ENCODE data around the gene SLC19A2. TPM values are rescaled to one million over a fixed set of nuclear protein-coding genes. Genes with fewer than 3 reads are reported as not detected.

The SLC19A2 gene
- total and polyA plus RNA-seq, 3 experiments from 2014 or later: 0.62 to 9.3 (median 8.3) TPM

GRCh38 chr1:169466259-169467230, 19.2 kb downstream of the SLC19A2 start:
- Mint-ChIP-seq H3K4me3 (no peak overlapping the region), H3K9me3 (no peaks in the 10 kb centered on the region), H3K4me1 (peaks cover 0 to under 1% (median 0%) of the 10 kb centered on the region in 3 donors), H3K27ac (no peak overlapping the region), H3K36me3 (peaks cover 0 to 11% (median 6%) of the 10 kb centered on the region in 3 donors), H3K27me3 (no peaks in the 10 kb centered on the region)
- peak in 1 of 5 donors; percentile 7 for DNase-seq
- Histone ChIP-seq H3K4me1 (ENCODE audit: insufficient read depth, low read length) (no peaks in the 10 kb centered on the region), H3K4me3 (ENCODE audit: low read length) (no peak overlapping the region), H3K27ac (ENCODE audit: low read depth, low read length) (no peak overlapping the region), H3K9me3 (ENCODE audit: low read length) (no peaks in the 10 kb centered on the region), H3K36me3 (ENCODE audit: insufficient read depth, low read length) (no peaks in the 10 kb centered on the region), H3K27me3 (ENCODE audit: insufficient read depth, low read length, poor library complexity, severe bottlenecking) (no peaks in the 10 kb centered on the region)
- CTCF ChIA-PET: interaction anchor here (0.8 kb wide), 1 partner anchor 80 kb away, joined by 3 read pairs; no protein-coding TSS in a partner anchor
- POLR2A ChIA-PET: no interaction called here

GRCh38 chr1:169465281-169465680, 20.5 kb downstream of the SLC19A2 start:
- no peak overlapping the region for H3K27ac Mint-ChIP-seq
- CTCF ChIA-PET: no interaction called here

GRCh38 chr1:169462385-169462784, 23.4 kb downstream of the SLC19A2 start:
- POLR2A ChIA-PET: no interaction called here
- CTCF ChIA-PET: no interaction called here
- H3K4me3 Mint-ChIP-seq: no peak overlapping the region
- no peak overlapping the region for H3K4me3 ChIP-seq (ENCODE audit: low read length)
- H3K36me3 Mint-ChIP-seq: peaks cover 0 to 3% (median 1%) of the 10 kb centered on the region in 3 donors
- H3K27me3 ChIP-seq (ENCODE audit: insufficient read depth, low read length, poor library complexity, severe bottlenecking): peaks cover 3% of the 10 kb centered on the region
- H3K4me1 ChIP-seq (ENCODE audit: insufficient read depth, low read length): no peaks in the 10 kb centered on the region
- H3K36me3 ChIP-seq (ENCODE audit: insufficient read depth, low read length): no peaks in the 10 kb centered on the region
- H3K9me3 ChIP-seq (ENCODE audit: low read length): peaks cover 2% of the 10 kb centered on the region
- no peak overlapping the region for H3K27ac Mint-ChIP-seq
- peaks cover 13 to 21% (median 16%) of the 10 kb centered on the region in 3 donors for H3K4me1 Mint-ChIP-seq
- H3K27ac ChIP-seq (ENCODE audit: low read depth, low read length): no peak overlapping the region
- DNase-seq: no peak
- H3K27me3 Mint-ChIP-seq: peaks cover 0 to 17% of the 10 kb centered on the region in 2 donors
- H3K9me3 Mint-ChIP-seq: peaks cover under 1 to 3% (median under 1%) of the 10 kb centered on the region in 5 donors

More at GRCh38 chr1:169465281-169465680, 20.5 kb downstream of the SLC19A2 start:
- Histone ChIP-seq H3K9me3 (ENCODE audit: low read length) (no peaks in the 10 kb centered on the region), H3K27me3 (ENCODE audit: insufficient read depth, low read length, poor library complexity, severe bottlenecking) (no peaks in the 10 kb centered on the region), H3K36me3 (ENCODE audit: insufficient read depth, low read length) (no peaks in the 10 kb centered on the region), H3K4me3 (ENCODE audit: low read length) (no peak overlapping the region), H3K4me1 (ENCODE audit: insufficient read depth, low read length) (no peaks in the 10 kb centered on the region), H3K27ac (ENCODE audit: low read depth, low read length) (no peak overlapping the region)
- POLR2A ChIA-PET: no interaction called here
- H3K36me3 Mint-ChIP-seq: peaks cover 0 to 11% (median 6%) of the 10 kb centered on the region in 3 donors
- peaks cover 6 to 11% (median 11%) of the 10 kb centered on the region in 3 donors for H3K4me1 Mint-ChIP-seq
- no peaks in the 10 kb centered on the region for H3K9me3 Mint-ChIP-seq
- DNase-seq: no peak
- H3K27me3 Mint-ChIP-seq: peaks cover 0 to 10% of the 10 kb centered on the region in 2 donors
- H3K4me3 Mint-ChIP-seq: no peak overlapping the region

GRCh38 chr1:169461390-169462000, 24.2 kb downstream of the SLC19A2 start:
- Mint-ChIP-seq H3K4me3 (no peak overlapping the region), H3K9me3 (peaks cover 8 to 11% (median 8%) of the 10 kb centered on the region in 5 donors), H3K36me3 (peaks cover 2 to 6% (median 2%) of the 10 kb centered on the region in 3 donors), H3K27me3 (peaks cover 0 to 25% of the 10 kb centered on the region in 2 donors), H3K4me1 (peaks cover 13 to 21% (median 16%) of the 10 kb centered on the region in 3 donors), H3K27ac (peak overlapping the region in 3 of 8 donors; percentile 1 to 10 (median 7))
- Histone ChIP-seq H3K9me3 (ENCODE audit: low read length) (peaks cover 7% of the 10 kb centered on the region), H3K4me3 (ENCODE audit: low read length) (no peak overlapping the region), H3K27me3 (ENCODE audit: insufficient read depth, low read length, poor library complexity, severe bottlenecking) (peaks cover 3% of the 10 kb centered on the region), H3K36me3 (ENCODE audit: insufficient read depth, low read length) (no peaks in the 10 kb centered on the region), H3K4me1 (ENCODE audit: insufficient read depth, low read length) (no peaks in the 10 kb centered on the region), H3K27ac (ENCODE audit: low read depth, low read length) (no peak overlapping the region)
- CTCF ChIA-PET: interaction anchor here (1.6 kb wide), 1 partner anchor 12 kb away, joined by 4 read pairs; no protein-coding TSS in a partner anchor
- no peak for DNase-seq
- POLR2A ChIA-PET: no interaction called here

GRCh38 chr1:169460191-169460833, 25.4 kb downstream of the SLC19A2 start:
- H3K4me3 Mint-ChIP-seq: peak overlapping the region; percentile 48 to 78 (median 73)
- Histone ChIP-seq H3K4me3 (ENCODE audit: low read length) (peak overlapping the region; percentile 6), H3K36me3 (ENCODE audit: insufficient read depth, low read length) (no peaks in the 10 kb centered on the region), H3K4me1 (ENCODE audit: insufficient read depth, low read length) (no peaks in the 10 kb centered on the region), H3K9me3 (ENCODE audit: low read length) (peaks cover 7% of the 10 kb centered on the region), H3K27ac (ENCODE audit: low read depth, low read length) (no peak overlapping the region), H3K27me3 (ENCODE audit: insufficient read depth, low read length, poor library complexity, severe bottlenecking) (peaks cover 3% of the 10 kb centered on the region)
- peak in 2 of 5 donors; percentile 17 to 41 for DNase-seq
- ChIA-PET CTCF (interaction anchor here (1.6 kb wide), 1 partner anchor 11 kb away, joined by 4 read pairs; no protein-coding TSS in a partner anchor), POLR2A (no interaction called here)
- peak overlapping the region in 5 of 8 donors; percentile 21 to 78 (median 43) for H3K27ac Mint-ChIP-seq
- H3K27me3 Mint-ChIP-seq: peaks cover 0 to 32% of the 10 kb centered on the region in 2 donors
- peaks cover 15 to 25% (median 19%) of the 10 kb centered on the region in 3 donors for H3K4me1 Mint-ChIP-seq
- peaks cover 10 to 16% (median 11%) of the 10 kb centered on the region in 5 donors for H3K9me3 Mint-ChIP-seq
- H3K36me3 Mint-ChIP-seq: peaks cover 2 to 6% (median 2%) of the 10 kb centered on the region in 3 donors

- Mint-ChIP-seq H3K9me3 (peaks cover 10 to 16% (median 11%) of the 10 kb centered on the region in 5 donors), H3K4me1 (peaks cover 15 to 25% (median 19%) of the 10 kb centered on the region in 3 donors), H3K27me3 (peaks cover 0 to 42% of the 10 kb centered on the region in 2 donors), H3K27ac (no peak overlapping the region), H3K4me3 (no peak overlapping the region), H3K36me3 (peaks cover 2 to 6% (median 2%) of the 10 kb centered on the region in 3 donors)
- Histone ChIP-seq H3K9me3 (ENCODE audit: low read length) (peaks cover 7% of the 10 kb centered on the region), H3K4me3 (ENCODE audit: low read length) (no peak overlapping the region), H3K4me1 (ENCODE audit: insufficient read depth, low read length) (no peaks in the 10 kb centered on the region), H3K27ac (ENCODE audit: low read depth, low read length) (no peak overlapping the region), H3K27me3 (ENCODE audit: insufficient read depth, low read length, poor library complexity, severe bottlenecking) (peaks cover 3% of the 10 kb centered on the region), H3K36me3 (ENCODE audit: insufficient read depth, low read length) (no peaks in the 10 kb centered on the region)
- no peak for DNase-seq
- ChIA-PET POLR2A (no interaction called here), CTCF (no interaction called here)
Observed at GRCh38 chr1:169457443-169457842, 28.3 kb downstream of the SLC19A2 start.

- Mint-ChIP-seq H3K9me3 (peaks cover 10 to 16% (median 11%) of the 10 kb centered on the region in 5 donors), H3K27ac (no peak overlapping the region), H3K4me3 (no peak overlapping the region), H3K36me3 (peaks cover 2 to 6% (median 2%) of the 10 kb centered on the region in 3 donors), H3K4me1 (peaks cover 12 to 20% (median 16%) of the 10 kb centered on the region in 3 donors), H3K27me3 (peaks cover 3 to 49% of the 10 kb centered on the region in 2 donors)
- no peak overlapping the region for H3K4me3 ChIP-seq (ENCODE audit: low read length)
- no peak overlapping the region for H3K27ac ChIP-seq (ENCODE audit: low read depth, low read length)
- no peak for DNase-seq
- H3K9me3 ChIP-seq (ENCODE audit: low read length): peaks cover 7% of the 10 kb centered on the region
- ChIA-PET CTCF (no interaction called here), POLR2A (no interaction called here)
- no peaks in the 10 kb centered on the region for H3K36me3 ChIP-seq (ENCODE audit: insufficient read depth, low read length)
- no peaks in the 10 kb centered on the region for H3K4me1 ChIP-seq (ENCODE audit: insufficient read depth, low read length)
- peaks cover 3% of the 10 kb centered on the region for H3K27me3 ChIP-seq (ENCODE audit: insufficient read depth, low read length, poor library complexity, severe bottlenecking)
Observed at GRCh38 chr1:169456029-169456428, 29.7 kb downstream of the SLC19A2 start.
